ENCODE results near the gene WDR83.
A peak's percentile ranks its signal among the peaks of the same experiment; 100 is the strongest.

Gene WDR83

GRCh38 chr19:12692960-12693359, 26.4 kb downstream of the WDR83 start:
- peaks cover 6% of the 10 kb centered on the region for H3K4me1 Mint-ChIP-seq
- TF ChIP-seq CTCF (IDR thresholded peaks at IDR 0.05; ENCODE audit: unreplicated experiment in 3 of 3), result no peak
- no peaks in the 10 kb centered on the region for H3K36me3 Mint-ChIP-seq (ENCODE audit: low read depth)
- no peak overlapping the region for H3K27ac Mint-ChIP-seq
- H3K27me3 Mint-ChIP-seq (ENCODE audit: low read depth), result no peaks in the 10 kb centered on the region
- H3K4me3 Mint-ChIP-seq, result no peak overlapping the region
- no peaks in the 10 kb centered on the region for H3K9me3 Mint-ChIP-seq

- Mint-ChIP-seq H3K36me3 (ENCODE audit: low read depth) (peaks cover 5% of the 10 kb centered on the region), H3K9me3 (no peaks in the 10 kb centered on the region), H3K27me3 (ENCODE audit: low read depth) (no peaks in the 10 kb centered on the region), H3K4me3 (peak overlapping the region; percentile 52 to 93 (median 72)), H3K27ac (no peak overlapping the region), H3K4me1 (peaks cover 10% of the 10 kb centered on the region)
- TF ChIP-seq CTCF (IDR thresholded peaks at IDR 0.05; ENCODE audit: unreplicated experiment in 3 of 3), result no peak
Observed at GRCh38 chr19:12694641-12695040, 28.0 kb downstream of the WDR83 start.

- Mint-ChIP-seq H3K27ac (no peak overlapping the region), H3K36me3 (ENCODE audit: low read depth) (peaks cover 5% of the 10 kb centered on the region), H3K27me3 (ENCODE audit: low read depth) (no peaks in the 10 kb centered on the region), H3K4me1 (peaks cover 10% of the 10 kb centered on the region), H3K4me3 (peak overlapping the region; percentile 52 to 93 (median 72)), H3K9me3 (no peaks in the 10 kb centered on the region)
- TF ChIP-seq CTCF (IDR thresholded peaks at IDR 0.05; ENCODE audit: unreplicated experiment in 3 of 3), result no peak
Observed at GRCh38 chr19:12695096-12695495, 28.5 kb downstream of the WDR83 start.

GRCh38 chr19:12695514-12695913, 28.9 kb downstream of the WDR83 start:
- Mint-ChIP-seq H3K36me3 (ENCODE audit: low read depth) (peaks cover 5% of the 10 kb centered on the region), H3K4me1 (peaks cover 10% of the 10 kb centered on the region), H3K9me3 (no peaks in the 10 kb centered on the region), H3K27me3 (ENCODE audit: low read depth) (no peaks in the 10 kb centered on the region), H3K27ac (no peak overlapping the region), H3K4me3 (peak overlapping the region; percentile 80 to 93 (median 80))
- TF ChIP-seq CTCF (IDR thresholded peaks at IDR 0.05; ENCODE audit: unreplicated experiment in 3 of 3), result no peak

- H3K27me3 Mint-ChIP-seq (ENCODE audit: low read depth), result no peaks in the 10 kb centered on the region
- H3K4me3 Mint-ChIP-seq, result peak overlapping the region; percentile 93 to 95 (median 94)
Observed at GRCh38 chr19:12695997-12696365, 29.4 kb downstream of the WDR83 start.

More at GRCh38 chr19:12695997-12696365, 29.4 kb downstream of the WDR83 start:
- no peaks in the 10 kb centered on the region for H3K9me3 Mint-ChIP-seq
- no peak for TF ChIP-seq CTCF (IDR thresholded peaks at IDR 0.05; ENCODE audit: unreplicated experiment in 3 of 3)
- peaks cover 8% of the 10 kb centered on the region for H3K36me3 Mint-ChIP-seq (ENCODE audit: low read depth)
- H3K27ac Mint-ChIP-seq, result no peak overlapping the region
- peaks cover 10% of the 10 kb centered on the region for H3K4me1 Mint-ChIP-seq
